Stimulated activated CD8-positive, alpha-beta memory T cell treated with anti-CD3 and anti-CD28 coated beads, Interleukin-15, amount 100 ng/mL, for 24 hours (primary cell): ENCODE measurements around the gene ZNF197.
"Not testable (repeated sequence)": the region's sequence is repeated elsewhere in the genome, so short reads cannot be mapped to it uniquely, and the experiment has no call there.

Experiments
- DNase-seq: peaks from one replicate; pipeline ENCODE4 v3.0.0-alpha.2; 2020; ENCODE audit warnings: low read depth

The ZNF197 gene

GRCh38 chr3:44665173-44665572 is 40.3 kb downstream of the ZNF197 start:
- no peak for DNase-seq

- DNase-seq = no peak
Observed at GRCh38 chr3:44666346-44666745, 41.5 kb downstream of the ZNF197 start.

- no peak for DNase-seq
Observed at GRCh38 chr3:44669760-44670159, 44.9 kb downstream of the ZNF197 start.

GRCh38 chr3:44673466-44673865 is 48.6 kb downstream of the ZNF197 start:
- DNase-seq = not testable (repeated sequence)

GRCh38 chr3:44674211-44674610 is 49.4 kb downstream of the ZNF197 start:
- DNase-seq = no peak

- no peak for DNase-seq
Observed at GRCh38 chr3:44678480-44679116, 53.8 kb downstream of the ZNF197 start.

- DNase-seq = no peak
Observed at GRCh38 chr3:44680921-44681455, 56.2 kb downstream of the ZNF197 start.

- DNase-seq = no peak
Observed at GRCh38 chr3:44682182-44682896, 57.5 kb downstream of the ZNF197 start.

GRCh38 chr3:44685128-44685800 is 60.4 kb downstream of the ZNF197 start:
- DNase-seq = peak; percentile 10

GRCh38 chr3:44687898-44688297 is 63.1 kb downstream of the ZNF197 start:
- no peak for DNase-seq
